Astrocyte of the cerebellum (primary cell): Measurements from ENCODE around the gene CCL26.

Experiments
- DNase-seq: peaks from one replicate; pipeline ENCODE4 v3.0.0-alpha.2; 2011; ENCODE audit warnings: low read depth
- H3K4me3 ChIP-seq: 2 replicates; pipeline ENCODE4 v1.5.1; 2011; ENCODE audit warnings: mild to moderate bottlenecking, low read depth, low read length, moderate library complexity
- CTCF ChIP-seq: IDR thresholded peaks from 2 replicates; pipeline ENCODE4 v1.5.1; 2012; ENCODE audit warnings: low read length, low read depth, moderate library complexity, mild to moderate bottlenecking; ENCODE audit errors: missing control alignments
- in situ Hi-C: cut with HindIII; loops from 2 replicates; pipeline ENCODE4 v1.10.0; 2017; ENCODE audit warnings: low sequenced_read_pairs

The CCL26 gene

GRCh38 chr7:75807452-75807851 is 35.4 kb upstream of the CCL26 start:
- no peak for TF ChIP-seq CTCF
- no peak overlapping the region for H3K4me3 ChIP-seq
- in situ Hi-C loops: no loop called here

GRCh38 chr7:75806560-75807307 is 34.7 kb upstream of the CCL26 start:
- in situ Hi-C loops: no loop called here

More at GRCh38 chr7:75807452-75807851, 35.4 kb upstream of the CCL26 start:
- no peak for DNase-seq

GRCh38 chr7:75804705-75805104 is 32.7 kb upstream of the CCL26 start:
- TF ChIP-seq CTCF: no peak
- no peak overlapping the region for H3K4me3 ChIP-seq
- in situ Hi-C loops: no loop called here
- no peak for DNase-seq

More at GRCh38 chr7:75806560-75807307, 34.7 kb upstream of the CCL26 start:
- DNase-seq: no peak
- no peak overlapping the region for H3K4me3 ChIP-seq
- no peak for TF ChIP-seq CTCF

GRCh38 chr7:75804004-75804403 is 32.0 kb upstream of the CCL26 start:
- TF ChIP-seq CTCF: no peak
- in situ Hi-C loops: no loop called here

GRCh38 chr7:75802552-75802821 is 30.5 kb upstream of the CCL26 start:
- no peak overlapping the region for H3K4me3 ChIP-seq
- no peak for TF ChIP-seq CTCF
- in situ Hi-C loops: no loop called here
- no peak for DNase-seq

More at GRCh38 chr7:75804004-75804403, 32.0 kb upstream of the CCL26 start:
- DNase-seq: no peak
- no peak overlapping the region for H3K4me3 ChIP-seq

GRCh38 chr7:75798770-75799169 is 26.8 kb upstream of the CCL26 start:
- in situ Hi-C loops: no loop called here
- TF ChIP-seq CTCF: no peak
- H3K4me3 ChIP-seq: no peak overlapping the region
- no peak for DNase-seq
